C4-2B (cell line): ENCODE data around the gene INAFM1.

Source experiments
- CTCF ChIP-seq: fragments of 450-650 bp; conservative IDR thresholded peaks from 2 replicates; pipeline ENCODE4 v1.5.1; 2017; ENCODE audit warnings: mild to moderate bottlenecking
- ZFX ChIP-seq: fragments of 450-650 bp; IDR thresholded peaks from 2 replicates; pipeline ENCODE4 v1.6.1; 2017

- no peak for TF ChIP-seq CTCF
- no peak for TF ChIP-seq ZFX
Observed at GRCh38 chr19:47256693-47257410, 17.8 kb upstream of the INAFM1 start.
